Stimulated activated CD8-positive, alpha-beta memory T cell treated with anti-CD3 and anti-CD28 coated beads, Interleukin-2, amount 100 ng/mL, for 1 hour (primary cell): ENCODE measurements around the gene TACC3.

ENCODE experiments used
- DNase-seq, 2 donors: peaks; one replicate each; pipeline ENCODE4 v3.0.0-alpha.2; 2020; ENCODE audit warnings: low read depth in 2 of 2

Gene TACC3

GRCh38 chr4:1703867-1704266 is 17.5 kb upstream of the TACC3 start:
- no peak for DNase-seq

DNA sequence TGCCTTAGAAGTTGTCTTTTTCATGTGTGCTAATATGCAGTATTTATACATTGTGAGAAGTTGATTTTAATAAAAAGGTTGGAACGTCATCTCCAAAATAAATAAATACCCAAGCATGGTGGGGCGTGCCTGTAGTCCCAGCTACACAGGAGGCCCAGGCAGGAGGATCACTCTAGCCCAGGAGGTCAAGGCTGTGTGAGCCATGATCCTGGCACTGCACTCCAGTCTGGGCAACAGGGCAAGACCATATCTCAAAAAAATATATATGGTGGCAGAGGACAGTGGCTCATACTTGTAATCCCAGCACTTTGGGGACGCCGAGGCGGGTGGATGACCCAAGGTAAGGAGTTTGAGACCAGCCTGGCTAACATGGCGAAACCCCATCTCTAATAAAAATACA is 15.6 kb upstream of the TACC3 start:
- no peak for DNase-seq

GRCh38 chr4:1706358-1706757 is 15.0 kb upstream of the TACC3 start:
- no peak for DNase-seq

DNA sequence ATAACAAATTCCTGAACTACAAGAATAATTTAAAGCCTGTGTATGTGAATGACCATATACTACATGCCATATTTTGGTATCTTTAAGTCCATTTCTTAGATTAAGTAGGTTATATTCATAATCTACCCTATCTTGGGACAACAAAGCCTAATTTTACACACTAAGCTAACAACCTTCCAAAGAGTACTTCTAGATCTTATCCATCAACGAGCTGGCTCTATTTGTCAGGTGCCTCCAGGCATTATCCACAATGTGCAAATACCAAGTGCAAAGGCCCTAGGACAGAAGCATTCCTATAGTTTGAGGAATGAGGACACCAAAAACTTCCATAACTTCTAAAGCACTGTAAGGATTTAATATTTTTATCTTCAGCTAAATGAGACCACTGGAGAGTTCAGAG is 12.7 kb upstream of the TACC3 start:
- DNase-seq: no peak

- DNase-seq: no peak
Observed at GRCh38 chr4:1711055-1711570, 10.2 kb upstream of the TACC3 start.

- DNase-seq: peak in 1 of 2 donors; percentile 33
Observed at GRCh38 chr4:1711571-1712215, 9.6 kb upstream of the TACC3 start.

DNA sequence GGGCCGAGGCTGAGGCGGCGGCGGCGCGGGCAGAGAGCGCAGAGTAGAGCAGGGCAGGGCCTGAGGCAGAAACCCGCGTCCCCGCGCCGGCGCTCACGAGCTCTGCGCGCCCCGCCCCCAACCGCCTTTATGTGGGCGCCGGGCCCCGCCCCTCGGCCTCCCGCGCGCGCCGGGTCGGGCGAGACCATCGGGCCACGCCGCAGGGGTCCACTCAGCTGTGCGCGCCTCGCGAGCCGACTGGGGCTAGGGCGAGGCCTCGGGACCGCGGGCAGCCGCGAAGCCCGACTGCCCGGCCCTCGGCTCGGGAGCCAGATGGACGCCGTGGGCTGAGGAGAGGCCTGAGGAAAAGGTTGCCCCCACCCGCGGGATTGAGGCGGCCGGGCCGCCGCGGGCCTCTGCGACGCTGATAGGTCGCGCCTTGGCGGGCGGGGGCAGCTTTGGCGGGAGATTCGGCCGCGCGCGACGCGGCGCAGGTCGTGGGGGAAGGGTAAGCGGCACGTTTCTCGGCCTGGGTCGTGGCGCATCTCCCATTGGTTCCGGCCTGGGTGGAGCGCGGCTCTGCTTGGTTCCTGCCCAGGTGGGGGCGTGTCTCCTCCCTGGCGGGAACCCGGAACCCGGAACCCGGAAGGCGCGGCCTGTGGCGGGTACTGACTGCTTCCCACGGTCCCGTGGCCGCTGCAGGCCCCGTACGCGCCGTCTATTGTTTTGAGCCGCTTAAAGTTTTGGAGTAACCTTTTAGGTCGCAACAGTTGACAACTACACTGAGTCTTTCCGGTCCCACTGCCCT is 8.9 kb upstream of the TACC3 start, which contains the start of gene SLBP:
TSS of gene SLBP (minus strand) at position 104 of the 787 bp plus-strand sequence. CDS start 131 bp downstream, outside the sequence.
- peak; percentile 96 to 98 for DNase-seq

DNA sequence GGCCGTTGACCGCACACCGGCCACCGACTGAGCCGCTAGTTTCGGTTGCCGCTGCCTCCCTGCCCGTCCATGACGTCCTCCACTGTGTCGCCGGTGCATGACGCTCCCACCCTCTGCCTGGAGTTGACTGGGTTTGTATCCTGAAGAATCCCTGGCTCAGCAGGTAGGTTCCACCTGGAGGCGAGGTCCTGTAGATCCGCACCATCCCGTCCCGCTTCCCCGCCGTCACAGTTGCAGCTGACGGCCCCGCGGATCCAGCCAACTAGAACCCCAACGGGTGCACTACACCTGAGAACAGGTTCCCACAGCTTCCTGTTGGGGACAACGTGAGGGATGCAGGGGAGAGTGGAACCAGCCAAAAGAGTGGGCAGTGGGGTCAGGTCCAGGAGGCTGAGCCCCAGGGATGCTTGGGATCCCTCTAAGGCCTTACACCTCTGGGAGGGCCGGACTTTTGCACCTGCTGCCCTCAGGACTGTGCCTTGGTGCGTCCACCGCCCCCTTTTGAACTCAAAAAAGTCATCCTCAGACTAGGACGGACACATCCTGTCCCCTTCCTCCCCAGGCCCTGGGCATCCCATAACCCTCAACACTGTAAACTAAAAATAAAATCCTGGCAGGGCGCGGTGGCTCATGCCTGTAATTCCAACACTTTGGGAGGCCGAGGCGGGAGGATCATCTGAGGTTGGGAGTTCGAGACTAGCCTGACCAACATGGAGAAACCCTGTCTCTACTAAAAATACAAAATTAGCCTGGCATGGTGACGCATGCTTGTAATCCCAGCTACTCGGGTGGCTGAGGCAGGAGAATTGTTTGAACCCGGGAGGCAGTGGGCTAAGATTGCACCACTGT is 8.1 kb upstream of the TACC3 start:
- DNase-seq: no peak

GRCh38 chr4:1714303-1715001 is 6.9 kb upstream of the TACC3 start:
- no peak for DNase-seq

DNA sequence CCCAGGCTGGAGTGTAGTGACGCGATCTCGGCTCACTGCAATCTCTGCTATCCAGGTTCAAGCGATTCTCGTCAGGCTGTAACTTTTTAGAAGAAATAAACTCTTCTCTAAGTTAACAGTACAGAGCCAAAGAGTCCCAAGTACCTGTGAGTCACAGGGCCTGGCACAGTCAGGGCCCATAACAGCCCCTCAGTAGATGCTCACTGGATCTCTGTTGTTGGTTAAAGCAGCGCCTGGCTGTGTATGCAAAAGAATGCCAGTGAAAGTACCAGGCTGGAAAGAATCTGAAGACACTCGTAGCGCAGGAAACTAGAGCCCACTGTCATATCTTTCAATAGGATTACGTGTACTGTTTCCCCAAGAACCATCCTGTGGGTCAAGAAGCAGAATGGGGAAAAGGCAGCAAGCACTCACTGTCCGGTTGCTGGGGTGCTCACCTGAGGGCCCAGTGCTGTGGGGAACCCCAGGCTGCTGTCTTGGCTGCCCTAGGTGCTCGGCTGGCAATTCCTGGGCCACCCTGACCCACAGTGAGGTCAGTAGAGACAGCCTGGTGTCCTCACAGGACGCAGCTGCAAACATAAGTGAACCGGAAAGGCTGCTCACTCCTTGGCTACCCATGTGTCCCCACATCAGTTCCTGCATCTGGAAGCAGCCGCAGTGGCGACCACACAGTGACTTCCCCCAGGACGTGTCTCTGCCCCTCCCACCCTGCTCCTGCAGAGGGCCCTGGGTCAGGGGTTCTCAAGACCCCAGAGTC is 6.1 kb upstream of the TACC3 start:
- no peak for DNase-seq

DNA sequence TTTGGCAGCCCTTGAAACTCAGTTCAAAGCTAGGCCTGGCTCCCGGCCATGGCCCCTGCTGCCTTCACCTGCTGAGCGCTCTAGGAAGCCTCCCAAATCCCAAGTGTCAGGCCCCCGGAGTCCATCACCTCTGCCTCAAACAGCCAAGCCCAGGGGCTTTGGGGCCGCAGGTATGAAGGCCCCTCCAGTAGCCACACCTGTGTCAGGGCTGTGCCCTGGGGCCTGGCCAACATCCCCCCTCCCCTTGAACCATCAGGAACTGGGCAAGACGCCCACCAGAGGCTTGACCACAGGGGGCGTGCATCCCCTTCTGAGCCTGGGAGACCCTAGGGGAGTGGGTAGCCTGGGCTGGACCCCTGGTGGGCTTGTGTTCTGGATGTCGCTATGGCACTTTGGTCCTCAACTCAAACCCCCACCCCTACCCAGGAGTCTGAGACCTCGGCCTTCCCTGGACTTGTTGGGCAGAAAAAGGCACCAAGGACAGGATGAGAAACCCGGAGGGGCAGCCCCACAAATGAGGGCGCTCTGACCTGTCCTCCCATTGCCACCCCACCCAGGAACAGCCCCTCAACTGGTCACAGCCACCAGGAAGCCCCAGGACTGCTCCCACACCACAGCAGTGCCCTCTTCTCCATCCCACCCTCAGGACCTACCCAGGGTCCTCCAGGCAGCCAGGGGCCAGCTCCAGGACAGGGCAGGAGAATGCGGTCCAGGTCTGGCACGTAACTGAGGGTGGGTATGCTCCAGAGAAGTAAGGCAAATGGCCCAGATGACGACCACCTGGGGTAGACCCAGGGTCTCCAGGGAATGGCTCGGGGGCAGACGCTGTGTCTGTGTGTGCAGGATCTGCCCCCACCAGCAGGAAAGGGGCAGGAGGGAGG is 5.0 kb upstream of the TACC3 start:
- no peak for DNase-seq

DNA sequence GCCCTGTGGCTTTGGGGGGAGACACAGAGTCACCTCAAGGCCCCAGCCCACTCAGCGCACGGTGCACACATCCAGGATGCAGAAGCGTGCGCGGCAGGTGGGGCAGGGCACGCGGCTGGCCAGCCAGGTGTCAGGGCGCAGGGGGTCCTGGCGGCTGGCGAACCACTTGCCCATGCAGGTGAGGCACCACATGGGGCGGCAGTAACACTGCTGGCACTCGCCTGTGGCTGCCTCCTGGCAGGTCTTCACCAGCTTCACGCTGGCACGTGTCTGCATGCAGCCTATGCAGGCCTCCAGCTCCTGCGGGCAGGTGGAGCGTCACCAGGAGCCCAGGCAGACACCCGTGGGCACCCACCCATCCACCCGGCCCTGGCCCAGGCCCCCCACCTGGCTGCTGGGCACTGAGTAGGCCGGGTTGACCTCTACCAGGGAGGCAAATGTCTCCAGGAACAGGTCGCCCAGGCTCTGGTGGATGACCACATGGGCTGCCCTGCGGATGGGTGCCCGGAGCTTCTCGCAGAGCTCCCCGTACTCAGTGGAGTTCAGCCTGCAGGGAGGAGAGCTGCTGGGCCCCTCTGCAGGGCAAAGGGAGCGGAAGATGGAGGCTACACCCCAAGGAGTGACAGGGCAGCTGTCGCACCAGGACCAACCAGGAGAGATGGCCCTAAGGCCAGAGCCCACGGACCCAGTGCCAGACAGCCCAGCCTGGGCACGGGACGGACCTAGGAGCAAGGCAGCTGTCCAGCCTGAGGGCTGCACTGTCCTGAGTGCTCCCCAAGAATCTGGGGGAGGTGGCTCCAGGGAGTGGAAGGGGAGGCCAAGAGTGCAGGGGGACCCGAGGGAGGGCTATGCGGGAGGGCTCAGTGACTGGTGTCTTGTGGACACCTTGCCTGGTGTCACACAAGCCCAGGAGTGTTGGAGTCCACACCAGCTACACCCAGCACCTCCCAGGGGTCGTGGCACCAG is 3.9 kb upstream of the TACC3 start:
- DNase-seq: no peak

- no peak for DNase-seq
Observed at GRCh38 chr4:1718095-1718850, 3.0 kb upstream of the TACC3 start.

DNA sequence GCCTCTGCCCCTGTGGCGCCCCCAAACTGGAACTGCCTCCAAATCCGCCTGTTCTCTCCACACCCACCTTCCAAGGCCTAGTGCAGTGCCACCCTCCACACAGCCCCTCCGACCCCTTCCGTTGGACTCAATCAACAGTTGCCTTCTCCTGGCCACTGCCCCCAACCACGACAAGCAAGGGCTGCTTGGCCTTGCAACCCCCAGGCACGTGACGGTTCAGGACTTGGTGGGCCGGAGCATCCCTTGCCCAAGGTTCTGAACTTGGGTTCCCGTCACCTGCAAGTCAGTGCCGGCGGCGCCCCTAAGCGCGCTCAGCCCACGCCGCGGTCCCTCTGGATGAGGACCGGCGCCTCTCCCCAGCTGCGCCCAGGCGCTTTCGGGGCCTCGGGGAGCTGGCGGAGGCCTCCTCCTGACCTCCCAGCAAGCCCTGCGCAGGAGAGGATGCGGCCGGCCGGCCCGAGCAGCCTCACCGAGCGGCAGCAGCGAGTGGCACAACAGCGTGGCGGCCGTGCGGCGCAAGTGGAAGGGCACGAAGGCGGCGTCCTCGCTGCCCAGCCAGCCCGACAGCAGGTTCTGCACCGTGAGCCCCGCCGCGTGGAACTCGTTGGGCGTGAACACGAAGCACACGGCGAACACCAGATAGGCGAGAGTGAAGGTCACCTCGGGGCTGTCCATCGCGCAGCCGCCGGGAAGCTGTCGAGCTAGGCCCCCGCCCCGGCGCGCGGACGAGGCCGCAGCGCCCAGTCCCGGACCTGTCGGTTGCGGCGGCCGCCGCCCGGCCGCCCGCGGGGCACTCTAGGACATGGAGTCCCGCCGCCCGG is 948 bp upstream of the TACC3 start:
- DNase-seq: no peak

DNA sequence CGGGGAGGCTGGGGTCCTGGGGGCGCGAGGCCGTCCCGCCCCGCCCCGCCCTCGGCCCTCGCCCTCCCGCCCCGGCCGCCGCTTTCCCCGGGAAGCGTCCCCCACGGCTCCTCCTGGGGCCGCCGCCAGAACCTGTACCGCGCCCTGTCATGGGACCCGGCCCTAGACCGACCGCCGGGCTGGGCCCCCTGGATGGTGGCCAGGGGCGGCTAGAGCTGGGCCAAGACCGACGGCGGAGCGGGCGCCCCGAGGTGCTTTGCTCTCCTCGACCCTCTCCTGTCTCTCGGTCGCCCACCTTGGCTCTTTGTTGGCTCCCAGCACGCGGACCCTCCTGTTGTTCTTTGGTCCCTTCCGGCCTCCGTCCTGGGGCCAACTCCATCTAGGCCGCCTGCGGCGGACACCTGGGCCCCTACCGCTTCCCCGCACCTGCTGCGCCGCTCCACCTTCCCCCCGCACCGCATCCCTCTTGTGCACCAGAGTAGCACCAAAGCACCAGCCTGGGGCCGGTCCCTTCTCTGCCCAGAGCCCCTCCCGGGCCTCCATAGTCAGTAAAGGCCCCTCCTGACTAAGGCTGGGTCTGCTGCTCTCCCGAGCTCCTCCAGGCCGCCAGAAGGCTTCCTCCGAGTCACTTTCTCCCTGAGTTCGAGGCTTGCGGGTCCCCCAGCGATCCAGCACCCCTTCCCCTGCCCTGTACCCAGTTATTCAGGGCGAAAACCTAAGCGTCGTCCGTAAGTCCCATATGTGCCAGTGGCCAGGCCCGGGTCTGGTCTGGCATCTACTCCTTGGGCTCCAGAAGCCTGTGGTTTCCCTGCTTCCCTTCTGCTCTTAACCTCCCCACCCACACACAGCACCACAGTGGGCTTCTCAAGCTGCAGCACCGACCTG is 587 bp downstream of the TACC3 start:
- DNase-seq: no peak

GRCh38 chr4:1722551-1723118 is 1.3 kb downstream of the TACC3 start:
- DNase-seq: no peak
